Limb (tissue), 2 donors: ENCODE results near the gene TMEM250.
A peak's percentile ranks its signal among the peaks of the same experiment; 100 is the strongest.
"Not testable (repeated sequence)": the region's sequence is repeated elsewhere in the genome, so short reads cannot be mapped to it uniquely, and the experiment has no call there.

Source experiments
- DNase-seq, 2 donors: peaks; one replicate each; pipeline ENCODE4 v3.0.0-alpha.2; 2016; ENCODE audit errors: extremely low spot score in 2 of 2

The TMEM250 gene

GRCh38 chr9:136112541-136112940, 6.1 kb downstream of the TMEM250 start:
- no peak for DNase-seq

DNA sequence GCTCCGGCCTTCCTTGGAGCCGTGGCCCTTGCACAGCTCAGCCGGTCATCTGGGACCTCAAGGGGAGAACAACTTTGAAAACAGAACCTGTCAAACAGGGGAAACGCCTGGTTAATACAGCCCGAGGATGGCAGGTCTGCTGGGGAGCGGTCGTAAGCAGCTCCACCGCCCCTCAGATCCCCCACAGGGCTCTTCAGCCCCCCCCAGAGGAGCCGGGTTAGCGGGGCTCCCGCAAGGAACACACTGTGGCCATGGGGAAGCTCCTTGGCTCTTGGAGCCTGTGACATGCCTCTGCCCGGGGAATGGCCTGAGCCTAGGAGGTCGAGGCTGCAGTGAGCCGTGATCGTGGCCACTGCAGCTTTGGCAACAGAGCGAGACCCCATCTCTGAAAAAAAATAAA, 6.8 kb downstream of the TMEM250 start:
- no peak for DNase-seq

GRCh38 chr9:136111190-136111589, 7.5 kb downstream of the TMEM250 start:
- DNase-seq = no peak

- no peak for DNase-seq
These were observed 8.3 kb downstream of the TMEM250 start for GRCh38 chr9:136110082-136111061.

DNA sequence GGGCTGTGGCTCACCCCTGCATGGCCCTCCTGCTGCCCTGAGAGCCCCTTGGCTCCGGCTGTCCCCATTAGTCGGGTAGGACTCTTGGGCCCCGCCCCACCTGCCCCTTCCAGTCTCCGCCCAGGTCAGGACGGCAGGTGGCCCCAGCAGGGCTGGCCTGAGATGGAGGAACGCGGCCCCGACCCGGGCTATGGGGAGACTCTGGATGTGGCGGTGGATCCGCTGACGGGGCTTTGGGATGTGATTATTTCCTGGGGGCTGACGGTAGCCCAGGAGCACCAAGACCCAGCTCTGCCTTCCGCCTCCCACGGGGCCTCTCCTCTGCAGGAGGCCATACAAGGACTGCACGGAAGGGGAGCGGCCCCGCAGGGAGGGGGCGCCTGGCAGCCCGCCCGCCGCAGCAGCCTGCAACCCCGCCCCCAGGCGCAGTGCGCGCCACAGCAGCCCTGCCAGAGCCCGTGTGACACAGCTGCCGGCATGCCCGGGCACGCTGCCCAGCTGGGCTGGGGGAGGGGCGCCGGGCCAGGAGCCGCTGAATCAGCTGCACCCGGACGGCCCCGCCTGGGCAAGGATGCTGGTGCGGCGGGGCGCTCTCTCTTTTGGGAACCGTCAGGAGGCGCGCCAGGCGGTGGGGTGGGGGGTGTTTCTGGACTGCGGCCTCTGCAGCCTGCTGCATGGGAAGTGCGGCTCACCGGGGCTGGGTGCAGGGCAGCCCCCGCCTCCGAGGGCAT, 9.2 kb downstream of the TMEM250 start:
- DNase-seq = peak; percentile 89 to 93

- DNase-seq = no peak
These were observed 9.9 kb downstream of the TMEM250 start for GRCh38 chr9:136108648-136109266.

- no peak for DNase-seq
These were observed 10.6 kb downstream of the TMEM250 start for GRCh38 chr9:136107953-136108647.

- DNase-seq = no peak
These were observed 11.3 kb downstream of the TMEM250 start for GRCh38 chr9:136107155-136107952.

GRCh38 chr9:136105398-136106135, 13.1 kb downstream of the TMEM250 start:
- no peak for DNase-seq

GRCh38 chr9:136104916-136105315, 13.8 kb downstream of the TMEM250 start:
- DNase-seq = no peak

GRCh38 chr9:136104488-136104800, 14.2 kb downstream of the TMEM250 start:
- DNase-seq = no peak

GRCh38 chr9:136103651-136104487, 14.8 kb downstream of the TMEM250 start:
- DNase-seq = no peak

- DNase-seq = not testable (repeated sequence)
These were observed 17.0 kb downstream of the TMEM250 start for GRCh38 chr9:136101615-136102074.

DNA sequence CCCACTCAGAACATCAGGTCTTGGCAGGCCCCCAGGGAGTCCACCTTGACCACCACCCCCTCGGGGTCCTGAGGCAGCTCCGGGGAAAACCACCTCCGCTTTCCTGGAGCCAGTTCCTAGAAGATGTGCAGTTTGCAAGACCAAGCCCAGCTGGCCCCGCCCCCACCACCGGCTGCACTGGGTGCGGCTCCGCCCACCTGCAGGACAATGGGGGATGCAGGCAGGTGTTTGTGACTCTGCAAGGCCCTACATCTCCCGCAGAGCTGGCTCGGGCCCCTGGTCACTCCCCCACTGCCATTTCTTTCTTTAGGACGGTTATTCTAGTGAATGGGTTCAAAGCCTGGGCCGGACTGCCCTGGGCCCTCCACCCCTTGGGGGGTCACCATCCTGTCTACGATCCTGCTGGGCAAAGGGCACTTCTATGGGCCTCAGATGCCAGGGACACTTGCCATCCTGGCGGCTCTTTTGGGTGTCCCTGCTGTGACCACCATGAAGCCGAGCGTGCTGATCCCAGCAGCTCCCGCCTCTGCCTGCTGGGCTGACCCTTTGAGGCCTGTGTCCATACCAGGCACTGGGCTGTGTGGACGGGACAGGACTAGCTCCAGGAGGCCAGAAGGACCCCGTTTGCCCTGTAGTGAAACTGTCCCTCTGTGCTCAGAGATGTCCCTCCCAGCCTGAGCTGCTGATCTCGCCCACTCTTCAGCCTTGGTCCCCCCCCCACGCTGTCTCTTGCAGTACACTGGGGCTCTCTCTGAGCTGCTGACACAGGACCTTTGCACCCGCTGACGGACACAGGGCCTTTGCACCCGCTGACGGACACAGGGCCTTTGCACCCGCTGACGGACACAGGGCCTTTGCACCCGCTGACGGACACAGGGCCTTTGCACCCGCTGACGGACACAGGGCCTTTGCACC, 17.7 kb downstream of the TMEM250 start:
- no peak for DNase-seq

DNA sequence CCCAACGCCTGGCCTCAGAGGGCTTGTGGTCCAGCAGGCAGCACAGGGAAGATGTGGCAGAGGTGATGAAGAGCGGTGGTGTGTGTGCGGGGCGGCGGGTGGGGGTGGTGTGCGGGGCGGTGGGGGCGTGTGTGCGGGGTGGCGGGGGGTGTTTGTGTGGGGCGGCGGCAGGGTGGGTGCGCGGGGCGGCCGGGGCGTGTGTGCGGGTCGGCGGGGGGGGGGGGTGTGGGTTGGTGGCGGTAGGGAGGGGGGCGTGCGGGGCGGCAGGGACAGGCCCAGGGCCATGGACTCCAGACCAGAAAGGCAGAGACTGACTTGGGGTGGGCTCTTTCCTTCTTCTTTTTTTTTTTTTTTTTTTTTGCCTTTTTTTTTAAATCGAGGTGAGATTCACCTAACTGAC, 19.1 kb downstream of the TMEM250 start:
- no peak for DNase-seq

DNA sequence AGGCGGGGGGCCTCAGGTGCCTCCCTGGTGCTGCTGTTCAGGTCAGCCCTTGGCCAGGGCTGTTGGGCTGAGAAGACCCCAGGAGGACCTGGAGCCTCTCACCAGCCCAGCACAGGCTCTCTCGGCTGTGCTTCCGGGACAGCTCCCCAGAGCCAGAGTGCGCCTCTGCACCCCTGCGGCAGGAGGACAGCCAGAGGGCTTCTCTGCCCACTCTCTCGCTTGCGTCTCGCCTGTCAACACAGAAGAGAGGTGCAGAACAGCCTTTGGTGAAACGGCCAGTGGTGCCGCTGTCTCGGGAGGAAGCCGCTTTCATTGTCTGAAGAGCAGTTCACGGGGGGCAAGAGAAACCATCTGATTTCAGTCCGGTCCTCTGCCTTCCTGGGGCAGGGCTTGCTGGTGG, 19.8 kb downstream of the TMEM250 start:
- no peak for DNase-seq

- DNase-seq = no peak
These were observed 20.5 kb downstream of the TMEM250 start for GRCh38 chr9:136098210-136098609.

DNA sequence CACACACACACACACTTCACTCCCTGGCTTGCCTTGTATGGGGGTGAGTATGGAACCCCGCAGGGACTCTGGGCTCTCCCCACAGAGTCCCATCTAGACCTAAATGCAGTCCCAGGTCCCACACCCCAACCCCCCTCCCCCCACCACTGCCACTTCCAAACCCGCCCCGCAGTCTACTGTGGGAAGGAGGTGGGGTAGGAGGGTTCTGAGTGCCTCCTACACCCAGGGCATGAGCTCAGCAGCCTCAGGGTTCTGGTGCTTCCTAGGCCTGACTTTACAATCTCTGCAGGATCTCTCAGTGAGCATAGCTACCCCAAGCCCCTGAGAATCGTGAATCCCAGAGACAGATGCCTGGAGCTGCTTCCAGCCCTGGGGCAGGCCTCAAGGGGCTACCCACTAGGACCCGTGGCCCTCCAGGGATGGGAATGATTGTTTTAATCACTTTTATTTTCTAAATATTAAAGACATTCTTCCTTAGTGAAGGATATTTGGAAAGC, 22.1 kb downstream of the TMEM250 start:
- DNase-seq = no peak
